Inferior parietal cortex (tissue), 1 donor: ENCODE measurements around the gene SMIM20.

Experiments used
- DNase-seq: peaks from one replicate; pipeline ENCODE4 v3.0.0-alpha.2; 2016; ENCODE audit errors: extremely low spot score

SMIM20 gene

GRCh38 chr4:25955705-25956104, 41.7 kb downstream of the SMIM20 start:
- DNase-seq: no peak

- no peak for DNase-seq
Measured at GRCh38 chr4:25956260-25956659, 42.2 kb downstream of the SMIM20 start.

GRCh38 chr4:25958110-25958509, 44.1 kb downstream of the SMIM20 start:
- no peak for DNase-seq

GRCh38 chr4:25962393-25962792, 48.4 kb downstream of the SMIM20 start:
- DNase-seq: no peak

- no peak for DNase-seq
Measured at GRCh38 chr4:25965629-25966028, 51.6 kb downstream of the SMIM20 start.

- no peak for DNase-seq
Measured at GRCh38 chr4:25966171-25966570, 52.2 kb downstream of the SMIM20 start.

- DNase-seq: no peak
Measured at GRCh38 chr4:25969374-25970155, 55.5 kb downstream of the SMIM20 start.

GRCh38 chr4:25970226-25970675, 56.2 kb downstream of the SMIM20 start:
- DNase-seq: no peak

- no peak for DNase-seq
Measured at GRCh38 chr4:25970691-25971432, 56.8 kb downstream of the SMIM20 start.

GRCh38 chr4:25972366-25972765, 58.3 kb downstream of the SMIM20 start:
- DNase-seq: no peak

- DNase-seq: no peak
Measured at GRCh38 chr4:25972984-25973745, 59.1 kb downstream of the SMIM20 start.

- DNase-seq: no peak
Measured at GRCh38 chr4:25976780-25977179, 62.8 kb downstream of the SMIM20 start.

- DNase-seq: no peak
Measured at GRCh38 chr4:25977397-25978170, 63.6 kb downstream of the SMIM20 start.

- no peak for DNase-seq
Measured at GRCh38 chr4:25978327-25978726, 64.3 kb downstream of the SMIM20 start.
